T-helper 2 cell treated with Interferon-gamma antibody and Interleukin-4, amounts not matched to agents 100 ng/mL and 5 ng/mL, for 36 hours (primary cell): ENCODE results near the gene WDCP. TPM values are rescaled to one million over a fixed set of nuclear protein-coding genes. Genes with fewer than 3 reads are reported as not detected.

ENCODE experiments used
- intact Hi-C: fragments of 100-400 bp; cut with micrococcal nuclease; formaldehyde crosslinking; loops from one replicate; pipeline ENCODE4 v1.15.1; 2023
- total RNA-seq: library from RNA; stranded (reverse); gene quantifications from 2 replicates; pipeline ENCODE4 v1.2.3, GENCODE V29; 2022

Gene WDCP
- total RNA-seq, 1 donor from 2014 or later: 22.3 TPM

- intact Hi-C loops: loop anchor here (10.0 kb wide), 1 partner anchor 721 kb away; the partner anchor contains the start of genes CENPO and PTRHD1
These were observed 26.6 kb upstream of the WDCP start for GRCh38 chr2:24073816-24074215.

DNA sequence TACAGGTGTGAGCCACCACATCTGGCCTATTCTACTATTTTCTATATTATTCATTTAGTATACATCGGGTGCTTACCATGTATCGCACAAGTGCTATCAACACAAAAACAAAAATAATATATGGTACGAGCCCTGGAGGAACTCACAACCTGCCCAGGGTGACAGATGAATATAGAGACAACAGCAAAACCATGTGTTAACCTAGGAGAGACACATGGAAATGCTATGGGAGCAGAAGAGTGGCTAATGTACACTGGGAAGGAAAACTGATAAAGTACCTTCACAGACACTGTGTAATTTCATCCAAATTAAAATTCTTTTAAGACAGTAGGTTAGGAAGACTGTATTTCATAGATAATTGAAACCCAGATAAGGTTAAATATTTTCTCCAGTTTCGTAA is 25.1 kb upstream of the WDCP start:
- intact Hi-C loops: loop anchor here (10.0 kb wide), 1 partner anchor 723 kb away; the partner anchor contains the start of genes CENPO and PTRHD1

DNA sequence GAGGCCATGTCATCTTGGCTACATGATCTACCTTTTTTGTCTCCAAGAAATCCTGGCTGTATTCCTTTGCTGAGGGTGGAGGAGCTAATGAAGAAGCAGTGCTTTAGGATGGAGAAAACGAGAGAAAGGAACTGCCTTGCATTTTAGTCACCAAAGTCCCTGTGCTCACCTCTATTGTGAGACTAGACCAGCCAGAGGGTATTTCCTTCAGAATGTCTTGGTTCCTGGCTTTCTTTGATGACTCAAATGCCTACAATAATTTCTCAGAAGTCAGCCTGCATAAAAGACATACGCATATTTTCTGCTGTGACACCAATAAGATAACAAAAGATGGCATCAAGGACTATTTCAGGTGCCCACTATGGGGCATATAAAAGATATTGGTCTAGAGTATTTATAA is 18.1 kb upstream of the WDCP start:
- intact Hi-C loops: no loop called here

DNA sequence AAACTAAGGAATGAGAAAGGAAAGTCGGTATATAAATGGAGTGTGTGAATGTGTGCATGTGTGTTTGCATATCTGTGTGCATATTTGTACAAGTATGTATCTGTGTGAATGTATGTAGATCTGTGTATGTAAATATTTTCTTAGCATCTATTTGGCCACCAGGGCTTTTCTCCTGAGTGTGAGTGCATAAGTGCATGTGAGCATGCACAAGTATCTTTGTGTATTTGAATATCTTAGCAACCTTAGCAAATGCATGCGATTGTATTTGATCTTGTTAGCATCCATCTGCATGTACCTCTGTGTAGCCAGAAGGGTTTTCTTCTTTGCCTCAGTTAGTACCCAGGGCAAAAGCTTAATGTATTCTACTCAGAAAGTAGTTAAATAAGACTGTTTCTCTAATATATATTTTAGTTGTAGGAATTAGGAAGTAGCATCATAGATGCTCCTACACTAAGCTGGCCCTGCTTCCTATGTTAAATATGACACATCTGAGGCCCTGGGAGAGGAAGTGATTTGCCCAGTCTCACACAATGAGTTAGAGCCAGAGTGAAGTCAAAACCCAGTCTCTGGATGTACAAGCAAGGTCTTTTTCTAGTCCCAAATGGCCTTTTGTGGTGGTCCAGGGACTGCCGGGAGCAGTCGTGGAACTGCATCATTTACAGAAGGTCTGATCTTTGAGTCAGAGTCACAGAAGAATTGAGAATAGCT is 11.5 kb upstream of the WDCP start:
- intact Hi-C loops: no loop called here

DNA sequence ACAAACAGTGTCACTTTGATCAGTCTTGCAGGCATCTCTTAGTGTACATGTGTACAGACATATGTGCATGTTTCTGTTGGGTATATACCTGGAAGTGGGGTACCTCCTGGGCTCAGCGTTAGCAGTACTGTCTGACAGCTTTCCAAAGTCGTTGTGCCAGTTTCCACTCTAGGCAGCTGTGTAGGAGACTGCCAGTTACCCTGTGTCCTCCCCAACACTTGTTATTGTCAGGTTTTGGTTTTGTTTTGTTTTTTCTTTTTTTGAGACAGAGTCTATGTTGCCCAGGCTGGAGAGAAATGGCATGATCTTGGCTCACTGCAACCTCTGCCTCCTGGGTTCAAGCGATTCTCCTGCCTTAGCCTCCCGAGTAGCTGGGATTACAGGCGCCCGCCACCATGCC is 8.6 kb upstream of the WDCP start:
- intact Hi-C loops: no loop called here

DNA sequence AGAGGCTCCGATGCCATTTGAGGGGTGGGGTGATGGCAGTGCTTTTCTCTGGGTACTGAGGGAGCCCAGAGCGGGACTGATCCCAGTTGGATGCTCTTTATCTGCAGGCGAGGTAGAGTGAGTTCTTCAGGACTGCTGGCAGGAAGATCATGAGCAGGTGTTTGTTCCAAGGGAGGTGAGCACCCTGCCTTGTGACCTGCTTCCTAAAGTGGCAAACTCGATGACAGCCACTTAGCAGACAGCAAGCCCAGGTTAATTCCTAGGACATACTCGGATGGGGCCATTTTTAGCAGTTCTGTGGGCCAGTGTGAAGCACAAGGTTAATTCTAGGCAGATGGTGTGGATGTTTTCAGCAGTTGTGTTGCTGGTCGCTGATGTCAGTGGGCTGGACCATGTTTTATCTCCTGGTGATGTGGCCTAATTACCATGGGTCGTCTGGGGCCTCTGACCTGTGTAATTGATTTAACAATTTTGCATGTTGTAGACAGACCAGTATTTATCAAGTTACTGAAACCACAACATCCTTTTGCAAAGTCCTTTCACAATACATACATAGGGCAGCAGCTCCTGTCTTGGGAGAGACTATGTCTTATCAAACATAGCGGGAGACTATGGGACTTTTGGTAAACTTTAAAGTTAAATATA is 7.3 kb upstream of the WDCP start:
- intact Hi-C loops: no loop called here

- intact Hi-C loops: no loop called here
These were observed 5.8 kb upstream of the WDCP start for GRCh38 chr2:24052951-24053350.

GRCh38 chr2:24051833-24052232 is 4.6 kb upstream of the WDCP start:
- intact Hi-C loops: no loop called here

DNA sequence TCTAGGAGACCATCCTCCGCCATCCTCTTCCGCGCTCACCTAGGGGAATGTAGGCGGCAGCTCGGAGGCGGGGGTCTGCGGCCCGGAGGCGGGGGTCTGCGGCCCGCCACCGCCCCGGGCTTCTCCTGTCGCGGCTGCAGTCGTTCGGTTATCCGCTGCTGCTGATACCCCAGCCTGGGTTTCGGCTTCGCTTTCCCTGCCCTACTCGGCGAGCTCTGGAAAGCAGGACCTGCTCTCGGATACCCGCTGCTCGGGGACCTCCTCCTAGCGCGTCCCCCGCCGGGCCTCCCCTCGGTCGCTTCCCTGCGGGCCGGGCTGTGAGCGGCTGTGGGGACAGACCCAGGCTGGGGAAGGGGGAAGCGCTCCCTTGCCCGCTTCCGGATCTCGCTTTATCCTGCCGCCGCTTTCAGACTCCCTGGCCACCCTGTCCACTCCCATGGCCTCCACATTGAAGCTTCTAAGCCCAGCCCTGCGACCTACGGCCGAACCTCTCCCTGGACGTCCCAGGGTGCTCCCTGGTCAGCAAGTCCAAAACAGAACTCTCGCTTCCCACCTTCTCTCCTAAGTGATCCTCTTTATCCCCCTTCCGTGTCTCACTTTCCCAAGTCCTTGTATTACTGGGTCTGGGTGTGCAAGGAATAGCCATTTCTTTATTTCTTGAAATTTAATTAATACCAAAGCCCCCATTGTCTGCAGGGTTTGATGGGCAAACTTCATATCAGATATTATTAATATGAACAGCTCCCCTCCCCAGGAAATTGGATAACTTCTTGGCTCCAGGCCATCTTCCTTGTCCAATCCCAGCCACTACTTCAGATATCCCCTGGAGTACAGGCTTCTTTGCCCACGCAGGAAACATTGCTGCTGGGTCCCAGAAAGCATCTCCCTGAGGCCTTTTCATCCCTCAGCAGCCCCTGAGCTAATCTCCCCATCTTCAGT is 3.1 kb upstream of the WDCP start:
- intact Hi-C loops: no loop called here

DNA sequence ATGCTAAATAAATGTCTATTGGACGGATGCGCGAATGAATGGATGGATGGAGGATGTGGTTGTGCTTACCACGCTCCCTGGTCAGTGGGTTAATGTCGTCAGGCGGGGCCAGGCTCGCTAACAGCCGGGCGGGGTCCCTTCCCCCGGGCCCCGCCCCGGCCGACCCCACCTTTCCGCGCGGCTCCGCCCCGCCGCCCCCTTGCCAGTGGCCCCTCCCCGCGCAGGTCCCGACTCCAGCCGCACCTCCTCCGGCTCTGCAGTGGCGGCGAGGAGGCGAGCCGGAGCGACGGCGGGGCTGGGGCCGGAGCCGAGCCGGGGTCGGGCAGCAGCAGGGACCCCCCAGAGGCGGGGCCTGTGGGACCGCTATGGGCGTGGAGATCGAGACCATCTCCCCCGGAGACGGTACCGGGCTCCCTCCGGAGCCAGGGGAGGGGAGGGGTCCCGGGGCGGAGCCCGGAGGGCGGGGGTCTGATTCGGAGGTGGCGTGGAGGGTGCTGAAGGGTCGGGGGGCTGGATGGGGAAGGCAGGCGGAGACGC is 2.4 kb upstream of the WDCP start, which contains the start of gene FKBP1B:
Gene FKBP1B (plus strand): TSS at position 257 of the 537 bp plus-strand sequence. CDS start 109 bp downstream, at position 366.
- intact Hi-C loops: loop anchor here (10.0 kb wide), 1 partner anchor 745 kb away; the partner anchor contains the start of genes CENPO and PTRHD1

DNA sequence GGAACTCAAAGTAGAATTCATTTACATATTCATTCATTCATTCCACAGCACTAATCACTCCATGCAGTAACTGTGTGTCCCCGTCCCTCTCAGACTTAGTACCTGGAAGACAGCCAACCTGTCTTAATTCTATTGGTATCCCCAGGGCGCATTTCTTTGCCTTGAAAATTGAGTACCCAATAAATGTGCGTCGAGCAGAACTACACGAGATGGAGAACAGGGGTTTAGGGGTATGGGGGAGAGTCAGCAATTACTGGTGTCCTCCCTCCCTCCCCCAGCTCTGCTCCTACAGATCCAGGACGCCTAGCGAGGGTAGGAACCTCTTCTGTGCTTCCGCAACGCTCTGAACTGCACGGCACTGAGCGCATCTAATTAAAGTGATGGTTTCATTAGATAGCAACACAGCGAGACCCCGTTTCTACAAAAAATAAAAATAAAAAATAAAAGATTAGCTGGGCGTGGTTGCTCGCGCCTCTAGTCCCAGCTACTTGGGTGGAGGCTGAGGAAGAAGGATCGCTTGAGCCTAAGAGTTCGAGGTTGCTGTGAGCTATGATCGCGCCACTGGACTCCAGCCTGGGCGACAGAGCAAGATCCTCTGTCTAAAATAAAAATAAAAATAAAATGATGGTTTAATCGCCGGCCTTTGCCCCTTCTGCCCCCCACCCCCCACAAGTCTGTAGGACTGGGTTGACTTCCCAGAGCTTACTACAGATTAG is 1.7 kb upstream of the WDCP start:
- intact Hi-C loops: loop anchor here (10.0 kb wide), 1 partner anchor 746 kb away; the partner anchor contains the start of genes CENPO and PTRHD1

DNA sequence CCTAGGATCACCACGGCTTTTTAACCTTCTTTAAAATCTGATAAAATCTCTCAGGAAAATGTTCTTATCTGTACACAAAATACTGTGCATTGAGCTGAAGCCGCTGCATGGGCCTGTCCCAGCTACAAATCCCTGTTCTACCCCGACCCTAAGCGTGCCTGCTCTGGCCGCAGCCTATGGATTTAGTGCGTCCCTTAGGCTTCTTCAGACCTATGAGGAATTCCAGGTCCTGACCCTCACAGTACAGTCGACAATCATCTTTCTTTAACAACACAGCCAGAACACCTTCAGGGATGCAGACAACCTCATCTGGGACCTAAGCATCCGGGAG is 477 bp upstream of the WDCP start:
- intact Hi-C loops: loop anchor here (1.0 to 10.0 kb wide), 5 partner anchors 29 to 747 kb away; partner anchors contain the start of genes CENPO, PTRHD1, SF3B6 and TP53I3

GRCh38 chr2:24046599-24046929 is 627 bp downstream of the WDCP start:
- intact Hi-C loops: loop anchor here (2.0 to 10.0 kb wide), 2 partner anchors 38 to 748 kb away; partner anchors contain the start of genes CENPO, PTRHD1 and TP53I3

- intact Hi-C loops: loop anchor here (2.0 to 10.0 kb wide), 2 partner anchors 39 to 749 kb away; partner anchors contain the start of genes CENPO, PTRHD1 and TP53I3
These were observed 1.4 kb downstream of the WDCP start for GRCh38 chr2:24045511-24046508.

GRCh38 chr2:24043133-24043532 is 4.1 kb downstream of the WDCP start:
- intact Hi-C loops: loop anchor here (10.0 kb wide), 1 partner anchor 752 kb away; the partner anchor contains the start of genes CENPO and PTRHD1

DNA sequence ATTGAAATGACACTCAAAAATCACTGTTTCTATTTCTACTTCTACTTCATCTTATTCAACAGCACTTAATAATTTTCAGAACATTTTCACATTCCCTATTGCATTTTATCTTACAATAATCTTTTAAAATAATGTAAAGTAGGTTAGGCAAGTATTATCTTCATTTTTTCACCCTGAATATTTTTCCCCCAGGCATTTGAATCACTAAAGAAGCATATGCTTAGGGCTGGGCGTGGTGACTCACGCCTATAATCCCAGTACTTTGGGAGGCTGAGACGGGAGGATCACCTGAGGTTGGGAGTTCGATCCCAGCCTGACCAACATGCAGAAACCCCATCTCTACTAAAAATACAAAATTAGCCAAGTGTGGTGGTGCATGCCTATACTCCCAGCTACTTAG is 6.7 kb downstream of the WDCP start:
- intact Hi-C loops: loop anchor here (10.0 kb wide), 1 partner anchor 754 kb away; the partner anchor contains the start of genes CENPO and PTRHD1

GRCh38 chr2:24038786-24039499 is 8.2 kb downstream of the WDCP start:
- intact Hi-C loops: no loop called here

DNA sequence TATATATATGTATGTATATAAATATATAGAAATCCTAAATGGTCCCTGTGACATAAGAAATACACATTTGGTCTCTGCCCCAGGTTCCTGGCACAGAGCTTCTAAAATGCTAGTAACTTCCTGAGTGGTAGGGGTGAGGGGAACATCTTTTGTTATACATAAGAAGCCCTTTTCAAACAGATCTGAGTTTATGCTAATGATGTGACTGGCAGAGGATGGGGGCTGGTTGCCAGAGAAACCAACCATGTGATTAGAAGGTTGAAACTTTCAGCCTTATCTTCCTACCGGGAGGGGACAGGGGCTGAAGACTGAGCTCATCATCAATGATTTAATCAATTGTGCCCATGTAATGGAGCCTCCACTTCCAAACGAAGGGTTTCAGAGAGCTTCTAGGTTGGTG is 21.0 kb downstream of the WDCP start:
- intact Hi-C loops: no loop called here
